NCI-H146 treated with DMSO at 0.1 percent for 48 hours (cell line): ENCODE measurements around the gene GRIN2B.

ENCODE experiments used
- DNase-seq: peaks from one replicate; lab custom pipeline; 2025; ENCODE audit not compliant: unreplicated experiment; lab: John Stamatoyannopoulos, UW

The GRIN2B gene

DNA sequence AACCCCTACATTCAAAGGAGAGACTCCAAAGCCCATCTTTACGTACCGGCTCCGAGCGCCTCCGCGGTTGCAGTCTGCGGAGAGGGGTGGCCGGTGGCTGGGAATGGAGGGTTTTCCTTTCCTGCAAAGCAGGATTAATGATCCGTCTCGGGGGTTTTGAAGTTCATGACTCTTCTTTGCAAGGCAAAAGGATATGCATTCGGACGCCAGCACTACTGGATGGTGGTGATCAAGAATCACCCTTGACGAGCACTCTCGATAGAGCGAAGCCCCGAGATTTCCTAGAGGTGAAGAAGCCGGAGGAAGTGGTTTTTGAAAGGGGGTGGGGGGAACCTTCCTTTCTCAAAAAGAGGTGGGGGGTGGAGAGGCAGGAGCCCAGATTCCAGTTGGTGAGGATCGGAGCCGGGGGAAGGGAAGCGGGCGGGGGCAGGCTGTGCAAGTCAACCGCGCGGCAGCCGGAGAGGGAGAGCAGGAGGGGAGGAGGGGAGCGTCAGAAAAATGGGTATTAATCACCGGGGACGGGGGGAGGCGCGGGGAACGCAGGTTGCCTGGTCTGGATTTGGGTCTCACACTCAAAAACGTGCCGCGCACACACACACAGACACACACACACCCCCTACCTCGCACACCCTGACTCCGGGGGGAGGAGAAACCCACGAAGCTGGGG, at the start of gene GRIN2B:
TSS of gene GRIN2B (minus strand) at position 307 of the 667 bp plus-strand sequence. CDS start 115,394 bp downstream, outside the sequence.
- DNase-seq: no peak

DNA sequence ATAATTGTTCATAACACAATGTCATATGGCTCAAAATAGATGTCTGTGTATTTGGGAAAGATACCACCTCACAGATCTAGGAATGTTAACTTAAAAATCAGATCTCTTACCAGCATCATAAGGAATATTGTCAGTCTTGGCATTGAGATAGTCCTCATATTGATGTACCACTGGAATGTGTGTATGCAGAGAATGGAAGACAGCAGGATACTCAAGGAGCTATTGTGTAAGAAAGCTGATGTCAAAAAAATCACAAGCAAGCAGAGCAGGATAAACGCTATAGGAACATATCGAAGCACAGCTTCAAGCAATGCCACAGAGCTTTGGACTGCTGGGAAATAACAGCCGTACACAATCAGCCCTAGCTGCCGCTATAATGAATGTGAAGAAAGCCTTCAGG, 45.1 kb upstream of the GRIN2B start:
- DNase-seq: no peak

- no peak for DNase-seq
Measured at GRCh38 chr12:14024591-14024990, 43.2 kb upstream of the GRIN2B start.

- DNase-seq: no peak
Measured at GRCh38 chr12:14018080-14018479, 36.7 kb upstream of the GRIN2B start.

DNA sequence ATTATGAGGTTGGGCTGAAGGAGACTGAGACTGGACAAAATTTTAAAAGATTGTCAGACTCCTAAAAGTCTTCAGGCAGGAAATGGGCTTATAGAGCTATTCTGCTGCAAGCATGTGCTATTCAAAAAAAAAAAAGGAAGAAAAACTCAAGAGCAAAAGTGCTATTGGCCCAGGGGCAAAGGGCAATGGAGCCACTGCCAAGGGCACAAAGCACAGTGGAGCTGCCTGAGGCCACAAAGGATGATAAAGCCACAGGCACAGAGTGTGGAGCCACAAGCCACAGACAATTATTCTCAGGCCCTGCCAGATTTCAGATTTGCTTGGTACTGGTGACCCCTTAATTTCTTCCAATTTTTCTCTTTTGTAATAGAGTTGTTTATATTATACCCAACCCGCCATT, 29.6 kb upstream of the GRIN2B start:
- DNase-seq: no peak

DNA sequence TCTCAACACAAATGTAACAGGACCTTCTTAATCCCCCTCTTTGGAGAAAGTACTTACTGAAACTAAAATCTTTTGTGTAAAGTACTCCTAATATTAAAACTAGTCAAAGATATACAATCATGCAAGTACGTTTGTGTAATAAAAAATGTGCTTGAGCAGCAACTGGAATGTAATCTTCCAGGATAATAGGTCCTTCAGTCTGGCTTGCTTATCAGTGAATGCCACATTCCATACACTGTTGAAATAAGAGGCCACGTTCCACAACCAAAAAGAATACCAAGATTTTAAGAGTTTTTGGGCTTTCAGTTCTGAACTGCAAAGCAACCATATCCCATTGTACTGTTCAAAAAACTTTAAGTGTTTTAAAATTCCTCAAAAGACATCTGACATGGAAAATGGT, 26.2 kb upstream of the GRIN2B start:
- no peak for DNase-seq

GRCh38 chr12:13992585-13992984, 11.2 kb upstream of the GRIN2B start:
- DNase-seq: no peak

- DNase-seq: no peak
Measured at GRCh38 chr12:13992106-13992505, 10.7 kb upstream of the GRIN2B start.

- no peak for DNase-seq
Measured at GRCh38 chr12:13986031-13986430, 4.6 kb upstream of the GRIN2B start.

GRCh38 chr12:13981990-13982389, 588 bp upstream of the GRIN2B start:
- DNase-seq: no peak

- no peak for DNase-seq
Measured at GRCh38 chr12:13980538-13981295, 685 bp downstream of the GRIN2B start.

DNA sequence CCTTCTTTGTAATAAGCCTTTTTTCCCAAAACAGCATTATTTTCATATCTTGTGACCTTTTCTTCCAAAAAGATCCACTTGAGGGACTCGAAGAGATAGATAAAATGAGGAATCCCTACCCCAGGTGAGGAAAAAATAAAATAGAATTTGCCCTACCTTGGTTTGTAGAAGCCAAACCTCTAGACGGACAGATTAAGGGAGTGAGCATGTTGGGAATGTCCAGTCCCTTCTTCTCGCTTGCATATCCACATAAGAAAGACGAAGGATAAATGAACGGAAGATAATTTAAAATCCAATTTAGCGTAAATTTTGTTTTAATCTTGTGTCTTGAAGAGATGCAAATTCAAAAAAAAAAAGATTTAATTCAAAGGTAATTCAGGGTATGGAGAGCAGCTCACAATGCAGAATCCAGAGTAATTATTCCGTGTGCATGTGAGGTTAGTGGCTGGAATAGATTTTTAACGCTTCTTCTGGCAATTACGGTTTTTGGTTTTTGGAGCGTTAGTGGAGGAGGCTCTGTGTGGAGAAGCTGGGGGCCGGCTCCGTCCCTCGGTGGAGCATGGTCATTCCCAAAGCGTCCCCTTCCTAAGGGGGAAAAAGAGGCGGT, 1.5 kb downstream of the GRIN2B start:
- no peak for DNase-seq

GRCh38 chr12:13978876-13979275, 2.5 kb downstream of the GRIN2B start:
- DNase-seq: no peak

DNA sequence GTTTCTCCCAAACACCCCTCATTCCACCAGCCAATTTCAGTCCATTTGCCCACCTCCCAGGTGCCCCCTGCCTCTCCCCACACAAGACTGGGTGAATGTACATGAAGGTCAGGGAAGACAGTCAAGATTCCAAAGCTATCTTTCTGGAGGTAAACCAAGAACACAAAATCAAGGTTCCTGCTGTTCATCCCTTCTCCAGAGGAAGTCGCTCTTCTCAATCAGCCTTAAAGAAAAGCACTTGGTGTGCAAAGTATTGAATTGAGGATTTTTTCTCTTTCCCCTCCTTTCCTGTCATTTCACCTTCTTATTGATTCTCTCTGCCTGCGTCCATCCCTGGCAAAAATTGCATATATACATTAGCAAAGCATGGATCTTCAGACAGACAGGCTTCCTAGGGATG, 4.5 kb downstream of the GRIN2B start:
- DNase-seq: no peak

GRCh38 chr12:13976028-13976584, 5.3 kb downstream of the GRIN2B start:
- DNase-seq: no peak

- DNase-seq: no peak
Measured at GRCh38 chr12:13973996-13974395, 7.4 kb downstream of the GRIN2B start.

DNA sequence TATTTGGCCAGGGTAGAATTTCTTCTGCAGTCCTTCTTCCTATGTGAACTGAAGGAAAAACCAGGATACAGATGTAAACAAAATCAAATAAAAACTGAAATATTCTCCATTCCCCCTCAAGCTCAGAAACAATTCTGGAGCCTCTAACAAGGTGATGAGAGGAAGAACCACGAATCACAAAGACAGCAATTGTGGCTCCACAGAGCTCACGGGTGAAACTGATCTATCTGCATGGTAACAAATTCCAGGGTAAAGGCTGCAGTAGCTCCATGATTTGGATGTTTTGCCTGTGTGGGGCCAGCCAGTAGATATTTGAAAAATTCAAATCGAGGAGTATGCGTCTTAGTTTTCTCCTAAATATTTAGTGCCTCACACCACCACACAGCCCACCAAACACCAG, 10.6 kb downstream of the GRIN2B start:
- no peak for DNase-seq

DNA sequence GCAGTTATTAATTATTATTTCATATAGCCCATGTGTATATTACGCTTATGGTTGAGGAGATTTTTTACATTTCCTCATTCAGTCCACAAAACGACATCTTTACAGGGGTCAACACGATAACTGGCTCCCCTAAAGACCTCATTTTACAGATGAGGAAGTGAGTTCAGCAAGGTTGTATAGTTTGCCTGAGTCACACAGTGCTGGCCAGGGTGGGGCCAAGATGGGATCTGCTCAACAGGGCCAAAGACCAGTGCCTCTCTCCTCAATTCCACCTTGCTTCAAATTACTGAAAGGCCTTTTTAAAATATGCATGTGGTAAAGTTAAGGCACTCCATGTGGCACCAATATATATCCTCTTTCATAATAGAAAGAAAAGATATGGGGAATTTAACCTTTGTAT, 13.1 kb downstream of the GRIN2B start:
- no peak for DNase-seq

- DNase-seq: no peak
Measured at GRCh38 chr12:13964666-13965065, 16.7 kb downstream of the GRIN2B start.

DNA sequence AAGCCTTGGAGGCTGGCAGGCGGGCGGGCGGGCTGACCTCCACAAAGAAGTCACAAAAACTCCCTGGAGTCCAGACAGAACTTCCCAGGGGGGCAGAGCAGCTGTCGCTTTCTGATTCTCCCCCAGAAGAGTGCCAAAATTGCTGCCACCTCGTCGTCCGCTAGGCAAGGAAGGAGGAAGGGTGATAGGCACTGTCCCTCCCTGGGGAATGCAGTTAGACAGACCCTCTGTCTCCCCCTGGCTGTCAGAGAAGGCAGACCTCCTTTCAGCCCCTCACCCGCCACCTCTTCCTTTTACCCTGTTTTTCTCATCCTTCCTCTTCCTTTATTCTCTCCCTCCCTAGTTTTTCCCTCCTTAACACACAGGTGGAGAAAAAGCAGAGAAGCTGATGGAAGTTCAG, 18.7 kb downstream of the GRIN2B start:
- DNase-seq: no peak

DNA sequence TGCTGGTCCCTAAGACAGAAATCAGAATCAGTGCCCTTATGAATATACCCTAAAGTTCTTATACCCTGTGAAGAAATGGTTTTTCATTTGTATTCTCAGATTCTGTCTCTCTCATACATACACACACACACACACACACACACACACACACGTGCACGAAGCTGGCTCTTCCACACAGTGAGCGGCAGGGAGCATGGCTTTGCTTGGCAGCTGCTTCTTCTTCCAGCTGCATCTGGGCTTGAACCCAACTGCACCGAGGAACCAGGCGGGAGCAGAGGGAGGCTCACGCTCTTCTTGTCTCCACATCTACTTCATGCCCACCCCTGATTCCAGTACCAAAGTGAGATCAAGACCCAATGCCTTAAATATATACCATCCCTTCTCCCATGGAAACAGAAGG, 19.4 kb downstream of the GRIN2B start:
- no peak for DNase-seq

GRCh38 chr12:13959131-13959723, 22.2 kb downstream of the GRIN2B start:
- DNase-seq: peak; percentile 41
